GM18907 (cell line): ENCODE results near the gene MYH9.
"Not testable (repeated sequence)": the region's sequence is repeated elsewhere in the genome, so short reads cannot be mapped to it uniquely, and the experiment has no call there.

Experiments used
- ATAC-seq: cut with Tn5 transposase; IDR thresholded peaks from one replicate; pipeline ENCODE4 v1.9.1; 2021; ENCODE audit warnings: mild to moderate bottlenecking, moderate library complexity; ENCODE audit not compliant: unreplicated experiment

MYH9 gene

DNA sequence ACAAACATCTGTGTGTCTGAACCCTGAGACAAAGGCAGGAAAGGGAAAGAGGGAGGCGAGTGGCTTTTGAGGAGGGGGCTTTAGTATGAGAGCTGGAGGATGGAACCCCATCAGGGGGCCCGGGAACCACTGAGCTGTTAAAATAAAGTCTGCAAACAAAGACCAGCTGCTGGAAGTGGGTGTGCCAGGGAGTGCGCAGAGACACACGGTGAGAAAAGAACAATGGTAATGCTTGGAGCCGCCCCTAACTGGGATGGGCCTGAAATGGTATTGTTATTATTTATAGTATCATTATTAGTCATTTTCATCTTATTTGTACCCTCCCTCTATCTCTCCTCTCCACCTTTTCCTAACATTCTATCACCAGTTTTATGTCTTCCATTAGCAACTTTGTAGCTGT lies 132.2 kb downstream of the MYH9 start:
- ATAC-seq = not testable (repeated sequence)

- no peak for ATAC-seq
These were observed 134.0 kb downstream of the MYH9 start for GRCh38 chr22:36253523-36254490.

DNA sequence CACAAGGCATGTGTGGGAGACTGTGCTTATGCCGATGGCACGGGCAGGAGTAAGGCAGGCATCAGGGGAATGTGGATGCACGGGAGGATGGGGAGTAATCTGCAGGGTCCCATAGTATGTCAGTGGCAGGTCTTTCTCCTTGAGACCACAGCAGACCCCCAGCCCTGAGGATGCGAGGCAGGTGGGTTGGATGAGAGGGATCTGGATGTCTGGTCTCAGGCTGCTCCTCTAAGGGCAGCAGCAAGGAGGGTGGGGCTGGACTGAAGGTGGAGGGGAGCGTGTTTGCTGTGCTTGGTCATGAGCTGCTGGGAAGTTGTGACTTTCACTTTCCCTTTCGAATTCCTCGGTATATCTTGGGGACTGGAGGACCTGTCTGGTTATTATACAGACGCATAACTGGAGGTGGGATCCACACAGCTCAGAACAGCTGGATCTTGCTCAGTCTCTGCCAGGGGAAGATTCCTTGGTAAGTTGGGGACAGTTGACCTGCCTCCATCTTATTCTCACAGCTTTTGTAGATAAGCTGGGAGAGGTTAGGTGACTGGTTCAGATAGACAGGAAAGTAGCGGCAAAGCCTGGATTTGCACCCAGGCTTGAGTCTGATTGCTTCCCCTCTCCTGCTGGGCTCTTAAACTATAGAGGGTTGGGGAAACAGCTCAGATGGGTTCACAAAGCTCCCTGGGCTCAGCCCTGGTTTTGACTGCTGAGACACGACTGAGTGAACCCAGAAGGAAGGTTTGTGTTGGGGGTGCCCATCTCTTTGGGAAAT lies 134.8 kb downstream of the MYH9 start, which contains the start of gene APOL1:
TSS of gene APOL1 (plus strand) at position 380 of the 769 bp plus-strand sequence. CDS start 1,823 bp downstream, outside the sequence.
- peak; percentile 49 for ATAC-seq

DNA sequence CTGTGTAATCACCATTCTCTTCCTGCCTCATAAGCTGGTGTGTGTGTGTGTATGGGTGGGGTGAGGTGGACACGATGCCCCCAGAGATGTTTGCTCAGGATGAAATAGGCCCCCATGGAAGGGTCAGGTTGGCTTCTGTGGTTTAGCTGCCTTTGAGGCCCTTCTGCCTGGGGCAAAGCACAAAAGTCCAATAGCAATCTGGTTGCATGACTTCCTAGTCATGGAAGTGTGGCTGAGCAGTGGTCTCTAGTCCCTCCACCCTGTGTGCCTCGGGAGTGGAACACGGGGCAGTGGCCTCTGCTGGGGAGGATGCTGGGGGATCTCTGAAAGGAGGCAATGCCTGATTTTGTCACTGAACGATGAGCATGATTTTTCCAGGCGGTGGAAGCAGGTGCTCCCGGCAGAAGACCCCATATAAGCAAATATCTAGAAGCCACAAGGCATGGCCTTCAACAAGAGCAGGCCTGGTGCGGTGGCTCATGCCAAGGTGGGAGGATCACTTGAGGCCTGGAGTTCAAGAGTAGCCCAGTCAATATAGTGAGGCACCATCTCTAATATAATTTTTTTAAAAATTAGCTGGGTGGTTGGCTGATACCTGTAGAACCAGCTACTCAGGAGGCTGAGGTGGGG lies 135.7 kb downstream of the MYH9 start:
- not testable (repeated sequence) for ATAC-seq

DNA sequence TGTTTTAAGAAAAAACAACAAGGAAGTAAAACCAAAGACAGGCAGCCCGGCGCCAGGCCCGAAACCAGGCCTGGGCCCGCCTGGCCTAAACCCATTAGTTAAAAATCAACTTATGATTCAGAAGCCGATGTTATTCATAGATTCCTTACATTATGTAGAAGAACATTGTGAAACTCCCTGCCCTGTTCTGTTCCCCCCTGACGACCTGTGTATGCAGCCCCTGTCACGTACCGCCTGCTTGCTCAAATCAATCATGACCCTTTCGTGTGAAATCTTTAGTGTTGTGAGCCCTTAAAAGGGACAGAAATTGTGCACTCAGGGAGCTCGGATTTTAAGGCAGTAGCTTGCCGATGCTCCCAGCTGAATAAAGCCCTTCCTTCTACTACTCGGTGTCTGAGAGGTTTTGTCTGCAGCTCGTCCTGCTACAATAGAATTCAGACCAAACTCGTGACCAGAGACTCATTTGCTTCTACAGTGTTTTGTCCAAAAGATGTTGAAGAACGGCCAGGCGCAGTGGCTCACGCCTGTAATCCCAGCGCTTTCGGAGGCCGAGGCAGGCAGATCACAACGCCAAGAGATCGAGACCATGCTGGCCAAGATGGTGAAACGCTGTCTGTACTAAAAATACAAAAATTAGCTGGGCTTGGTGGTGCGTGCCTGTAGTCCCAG lies 137.3 kb downstream of the MYH9 start:
- ATAC-seq = not testable (repeated sequence)

GRCh38 chr22:36249160-36249559 lies 138.6 kb downstream of the MYH9 start:
- ATAC-seq = no peak

DNA sequence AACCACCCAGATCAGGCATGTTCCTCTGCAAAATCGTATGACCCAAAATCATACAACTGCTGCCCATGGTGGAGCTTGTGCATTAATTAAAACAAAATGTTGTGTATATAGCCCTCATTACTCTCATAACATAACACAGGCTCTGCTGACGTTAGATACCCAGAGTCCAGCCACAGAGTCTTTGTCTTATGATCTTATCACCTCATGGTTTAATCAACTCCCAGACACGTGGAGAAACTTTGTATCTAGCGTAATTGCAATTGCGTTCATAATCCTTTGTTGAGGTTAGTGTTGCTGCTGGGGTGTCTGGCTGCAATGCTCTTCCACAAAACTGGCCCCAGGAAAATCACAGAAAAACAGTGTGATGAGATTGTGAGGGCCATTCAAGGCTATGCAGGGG lies 139.8 kb downstream of the MYH9 start:
- no peak for ATAC-seq

DNA sequence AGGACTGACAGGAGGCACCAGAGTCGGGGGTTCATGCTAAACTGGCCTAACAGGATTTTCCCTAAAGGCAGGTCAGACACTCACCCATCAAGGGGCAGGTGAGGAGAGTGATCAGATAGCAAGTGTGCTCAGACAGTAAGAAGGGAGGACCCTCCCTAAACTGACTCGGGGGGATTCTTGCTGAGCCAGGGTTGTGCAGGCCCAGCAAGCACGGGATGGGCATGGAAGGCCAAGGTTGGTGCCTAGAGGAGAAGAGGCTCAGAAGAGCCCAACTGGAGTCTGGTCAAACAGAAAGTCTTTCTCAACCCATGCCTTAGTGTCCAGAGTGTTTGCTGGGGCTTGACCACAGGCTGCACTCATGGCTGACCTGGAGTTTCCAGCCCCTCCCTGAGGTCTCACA lies 141.0 kb downstream of the MYH9 start:
- no peak for ATAC-seq

DNA sequence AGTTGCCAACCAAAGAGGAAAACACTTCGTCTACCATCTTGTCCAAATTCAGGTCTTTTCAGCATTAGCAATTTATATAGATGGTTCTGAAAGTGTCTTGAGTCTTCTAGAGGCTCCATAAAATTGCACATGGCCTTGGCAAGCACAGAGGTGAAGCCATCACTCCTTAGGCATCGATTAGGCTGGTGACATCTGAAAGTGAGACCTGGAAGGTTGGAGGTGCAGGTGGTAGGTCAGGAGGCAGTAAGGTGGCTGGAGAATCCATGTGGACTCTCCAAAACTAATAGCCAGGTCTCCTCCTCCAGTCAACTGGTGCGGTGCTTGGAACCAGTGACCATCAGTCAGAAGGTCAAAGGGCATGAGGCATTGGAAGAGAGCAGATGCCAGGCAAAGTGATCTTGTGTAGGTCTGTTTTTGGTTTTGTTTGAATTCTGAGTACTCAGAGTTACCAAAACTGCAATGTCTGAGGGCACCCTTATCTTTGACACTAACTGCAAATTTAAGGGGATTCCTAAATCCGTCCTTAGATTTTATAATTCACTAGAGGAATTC lies 141.9 kb downstream of the MYH9 start:
- no peak for ATAC-seq

GRCh38 chr22:36244522-36245391 lies 143.0 kb downstream of the MYH9 start:
- no peak for ATAC-seq

GRCh38 chr22:36243986-36244385 lies 143.8 kb downstream of the MYH9 start:
- no peak for ATAC-seq

GRCh38 chr22:36239401-36240171 lies 148.2 kb downstream of the MYH9 start, which contains the start of gene APOL2:
APOL2 (minus strand) TSS chr22:36239527; CDS start chr22:36233162, 6,365 bp downstream.
- peak; percentile 91 for ATAC-seq

GRCh38 chr22:36239150-36239400 lies 148.7 kb downstream of the MYH9 start:
- ATAC-seq = no peak

DNA sequence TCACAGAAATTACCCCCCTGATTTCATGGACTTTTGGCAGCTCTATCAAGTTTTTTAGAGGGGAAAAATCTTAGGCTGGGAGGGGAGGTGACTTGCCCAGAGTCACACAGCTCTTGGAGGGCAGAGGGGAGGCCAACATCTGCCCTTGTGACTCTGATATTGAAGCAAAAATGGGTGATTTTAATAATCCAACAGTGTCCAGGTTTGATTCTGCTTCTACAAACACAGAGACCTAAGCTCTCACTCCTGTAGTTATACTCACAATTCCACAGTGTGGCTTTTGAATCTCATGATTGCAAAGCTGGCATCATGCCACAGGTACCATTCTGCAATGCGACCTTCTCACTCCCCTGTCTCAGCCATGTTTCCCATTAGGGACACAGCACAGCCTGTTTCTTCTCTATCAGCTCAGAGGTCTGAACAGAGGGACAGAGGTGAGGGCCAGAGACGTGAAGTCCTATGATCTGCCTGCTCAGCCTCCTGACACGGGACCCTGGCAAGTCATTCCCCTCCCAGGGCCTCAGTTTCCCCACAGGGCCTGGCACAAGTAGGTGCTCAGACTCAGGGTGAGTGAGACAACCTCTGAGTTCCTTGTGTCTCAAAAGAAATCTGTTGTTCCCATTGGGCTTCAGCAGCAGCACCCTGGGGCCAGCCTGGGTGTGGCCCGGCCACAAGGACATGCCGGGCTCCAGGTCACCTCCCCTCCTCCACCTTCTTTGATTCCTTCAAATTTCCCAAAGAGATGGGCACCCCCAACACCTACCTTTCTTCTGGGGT lies 149.2 kb downstream of the MYH9 start:
- ATAC-seq = peak; percentile 7

GRCh38 chr22:36237462-36238372 lies 150.1 kb downstream of the MYH9 start:
- ATAC-seq = no peak

- no peak for ATAC-seq
These were observed 151.1 kb downstream of the MYH9 start for GRCh38 chr22:36236388-36237319.
